ENCODE measurements around the gene UGT2A3.
"Not testable (repeated sequence)": the region's sequence is repeated elsewhere in the genome, so short reads cannot be mapped to it uniquely, and the experiment has no call there.

Gene UGT2A3

GRCh38 chr4:68951078-68951805 lies at the start of gene UGT2A3:
Gene UGT2A3 (minus strand): TSS chr4:68951804. CDS start chr4:68951760, 44 bp downstream.
- DNase-seq: no peak

GRCh38 chr4:68997040-68997439 lies 45.4 kb upstream of the UGT2A3 start:
- DNase-seq: no peak

GRCh38 chr4:68995292-68995691 lies 43.7 kb upstream of the UGT2A3 start:
- no peak for DNase-seq

GRCh38 chr4:68987007-68987406 lies 35.4 kb upstream of the UGT2A3 start:
- no peak for DNase-seq

GRCh38 chr4:68985442-68985841 lies 33.8 kb upstream of the UGT2A3 start:
- DNase-seq: no peak

GRCh38 chr4:68984947-68985346 lies 33.3 kb upstream of the UGT2A3 start:
- DNase-seq: no peak

- DNase-seq: no peak
Measured at GRCh38 chr4:68963374-68963773, 11.8 kb upstream of the UGT2A3 start.

- no peak for DNase-seq
Measured at GRCh38 chr4:68962868-68963267, 11.3 kb upstream of the UGT2A3 start.

- DNase-seq: no peak
Measured at GRCh38 chr4:68960294-68961163, 8.9 kb upstream of the UGT2A3 start.

GRCh38 chr4:68959085-68959484 lies 7.5 kb upstream of the UGT2A3 start:
- not testable (repeated sequence) for DNase-seq

- DNase-seq: no peak
Measured at GRCh38 chr4:68954126-68954525, 2.5 kb upstream of the UGT2A3 start.

- no peak for DNase-seq
Measured at GRCh38 chr4:68953056-68953596, 1.5 kb upstream of the UGT2A3 start.

- DNase-seq: no peak
Measured at GRCh38 chr4:68951806-68952585, 392 bp upstream of the UGT2A3 start.

- no peak for DNase-seq
Measured at GRCh38 chr4:68950033-68950432, 1.6 kb downstream of the UGT2A3 start.

GRCh38 chr4:68948985-68949384 lies 2.6 kb downstream of the UGT2A3 start:
- DNase-seq: no peak

GRCh38 chr4:68948044-68948743 lies 3.4 kb downstream of the UGT2A3 start:
- no peak for DNase-seq

GRCh38 chr4:68929076-68929737 lies 22.4 kb downstream of the UGT2A3 start:
- no peak for DNase-seq

GRCh38 chr4:68927165-68927564 lies 24.4 kb downstream of the UGT2A3 start:
- no peak for DNase-seq

- not testable (repeated sequence) for DNase-seq
Measured at GRCh38 chr4:68922202-68922601, 29.4 kb downstream of the UGT2A3 start.

- DNase-seq: no peak
Measured at GRCh38 chr4:68921051-68921450, 30.6 kb downstream of the UGT2A3 start.

- DNase-seq: no peak
Measured at GRCh38 chr4:68917016-68917415, 34.6 kb downstream of the UGT2A3 start.

- DNase-seq: no peak
Measured at GRCh38 chr4:68912807-68913206, 38.8 kb downstream of the UGT2A3 start.
